ENCODE measurements around the gene PLK2.

DNA sequence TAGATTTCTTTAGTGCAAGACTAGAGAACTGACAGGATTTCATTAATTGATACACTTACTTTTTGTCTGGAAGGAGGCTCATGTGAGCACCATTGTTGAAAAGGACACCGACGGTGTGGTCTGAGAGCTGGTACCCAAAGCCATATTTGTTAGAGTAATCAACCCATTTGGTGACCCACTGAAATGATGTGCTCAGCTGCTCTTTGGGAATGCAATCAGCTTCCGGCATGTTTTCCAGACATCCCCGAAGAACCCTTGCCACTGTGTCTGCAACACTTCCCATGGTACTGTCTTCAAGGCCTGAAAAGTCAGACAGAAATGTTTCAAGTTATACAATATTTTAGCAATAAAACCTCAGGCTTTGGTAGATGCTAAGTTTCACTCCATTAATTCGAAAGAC is 4.4 kb downstream of the PLK2 start:
- no peak for TF ChIP-seq ZFP36 (IDR thresholded peaks at IDR 0.05; ENCODE audit: borderline replicate concordance, partially characterized antibody)
- TF ChIP-seq RNF2 (IDR thresholded peaks at IDR 0.05; ENCODE audit: borderline replicate concordance, low read depth) = no peak
- no peak for TF ChIP-seq POLR2A (IDR thresholded peaks at IDR 0.05; ENCODE audit: low read length)
- TF ChIP-seq, protein P1, sequence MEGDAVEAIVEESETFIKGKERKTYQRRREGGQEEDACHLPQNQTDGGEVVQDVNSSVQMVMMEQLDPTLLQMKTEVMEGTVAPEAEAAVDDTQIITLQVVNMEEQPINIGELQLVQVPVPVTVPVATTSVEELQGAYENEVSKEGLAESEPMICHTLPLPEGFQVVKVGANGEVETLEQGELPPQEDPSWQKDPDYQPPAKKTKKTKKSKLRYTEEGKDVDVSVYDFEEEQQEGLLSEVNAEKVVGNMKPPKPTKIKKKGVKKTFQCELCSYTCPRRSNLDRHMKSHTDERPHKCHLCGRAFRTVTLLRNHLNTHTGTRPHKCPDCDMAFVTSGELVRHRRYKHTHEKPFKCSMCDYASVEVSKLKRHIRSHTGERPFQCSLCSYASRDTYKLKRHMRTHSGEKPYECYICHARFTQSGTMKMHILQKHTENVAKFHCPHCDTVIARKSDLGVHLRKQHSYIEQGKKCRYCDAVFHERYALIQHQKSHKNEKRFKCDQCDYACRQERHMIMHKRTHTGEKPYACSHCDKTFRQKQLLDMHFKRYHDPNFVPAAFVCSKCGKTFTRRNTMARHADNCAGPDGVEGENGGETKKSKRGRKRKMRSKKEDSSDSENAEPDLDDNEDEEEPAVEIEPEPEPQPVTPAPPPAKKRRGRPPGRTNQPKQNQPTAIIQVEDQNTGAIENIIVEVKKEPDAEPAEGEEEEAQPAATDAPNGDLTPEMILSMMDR (IDR thresholded peaks at IDR 0.05) = no peak
- TF ChIP-seq, protein P2, sequence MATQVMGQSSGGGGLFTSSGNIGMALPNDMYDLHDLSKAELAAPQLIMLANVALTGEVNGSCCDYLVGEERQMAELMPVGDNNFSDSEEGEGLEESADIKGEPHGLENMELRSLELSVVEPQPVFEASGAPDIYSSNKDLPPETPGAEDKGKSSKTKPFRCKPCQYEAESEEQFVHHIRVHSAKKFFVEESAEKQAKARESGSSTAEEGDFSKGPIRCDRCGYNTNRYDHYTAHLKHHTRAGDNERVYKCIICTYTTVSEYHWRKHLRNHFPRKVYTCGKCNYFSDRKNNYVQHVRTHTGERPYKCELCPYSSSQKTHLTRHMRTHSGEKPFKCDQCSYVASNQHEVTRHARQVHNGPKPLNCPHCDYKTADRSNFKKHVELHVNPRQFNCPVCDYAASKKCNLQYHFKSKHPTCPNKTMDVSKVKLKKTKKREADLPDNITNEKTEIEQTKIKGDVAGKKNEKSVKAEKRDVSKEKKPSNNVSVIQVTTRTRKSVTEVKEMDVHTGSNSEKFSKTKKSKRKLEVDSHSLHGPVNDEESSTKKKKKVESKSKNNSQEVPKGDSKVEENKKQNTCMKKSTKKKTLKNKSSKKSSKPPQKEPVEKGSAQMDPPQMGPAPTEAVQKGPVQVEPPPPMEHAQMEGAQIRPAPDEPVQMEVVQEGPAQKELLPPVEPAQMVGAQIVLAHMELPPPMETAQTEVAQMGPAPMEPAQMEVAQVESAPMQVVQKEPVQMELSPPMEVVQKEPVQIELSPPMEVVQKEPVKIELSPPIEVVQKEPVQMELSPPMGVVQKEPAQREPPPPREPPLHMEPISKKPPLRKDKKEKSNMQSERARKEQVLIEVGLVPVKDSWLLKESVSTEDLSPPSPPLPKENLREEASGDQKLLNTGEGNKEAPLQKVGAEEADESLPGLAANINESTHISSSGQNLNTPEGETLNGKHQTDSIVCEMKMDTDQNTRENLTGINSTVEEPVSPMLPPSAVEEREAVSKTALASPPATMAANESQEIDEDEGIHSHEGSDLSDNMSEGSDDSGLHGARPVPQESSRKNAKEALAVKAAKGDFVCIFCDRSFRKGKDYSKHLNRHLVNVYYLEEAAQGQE (IDR thresholded peaks at IDR 0.05) = no peak

All from A549 (cell line).